Measurements from ENCODE around the gene LASP1.

Gene LASP1

GRCh38 chr17:38919316-38920078, 49.6 kb downstream of the LASP1 start:
- Histone ChIP-seq H3K9ac (ENCODE audit: insufficient read length, low read depth) (no peak overlapping the region), H3K4me1 (ENCODE audit: insufficient read depth, insufficient read length) (peaks cover 14% of the 10 kb centered on the region), H3K36me3 (ENCODE audit: insufficient read depth, insufficient read length, low read length) (peaks cover 59% of the 10 kb centered on the region), H3K27me3 (ENCODE audit: insufficient read depth, insufficient read length) (no peaks in the 10 kb centered on the region), H3K9me3 (ENCODE audit: insufficient read depth, low read length) (no peaks in the 10 kb centered on the region), H3K4me3 (ENCODE audit: insufficient read length, low read depth) (no peak overlapping the region)
- no peak for DNase-seq (ENCODE audit: low read depth, low spot score)
- no peak for TF ChIP-seq SUZ12 (IDR thresholded peaks at IDR 0.05; ENCODE audit: extremely low read depth, insufficient read depth, insufficient read length)
- no peak for TF ChIP-seq YY1 (IDR thresholded peaks at IDR 0.05; ENCODE audit: insufficient read depth, insufficient read length)
- no peak for TF ChIP-seq ZNF274 (IDR thresholded peaks at IDR 0.05; ENCODE audit: low read depth, low read length)

GRCh38 chr17:38920374-38921291, 50.8 kb downstream of the LASP1 start:
- Histone ChIP-seq H3K4me3 (ENCODE audit: insufficient read length, low read depth) (no peak overlapping the region), H3K36me3 (ENCODE audit: insufficient read depth, insufficient read length, low read length) (peaks cover 48% of the 10 kb centered on the region), H3K27me3 (ENCODE audit: insufficient read depth, insufficient read length) (no peaks in the 10 kb centered on the region), H3K9me3 (ENCODE audit: insufficient read depth, low read length) (no peaks in the 10 kb centered on the region), H3K9ac (ENCODE audit: insufficient read length, low read depth) (no peak overlapping the region), H3K4me1 (ENCODE audit: insufficient read depth, insufficient read length) (peaks cover 17% of the 10 kb centered on the region)
- TF ChIP-seq SUZ12 (IDR thresholded peaks at IDR 0.05; ENCODE audit: extremely low read depth, insufficient read depth, insufficient read length) (no peak), ZNF274 (IDR thresholded peaks at IDR 0.05; ENCODE audit: low read depth, low read length) (no peak), YY1 (IDR thresholded peaks at IDR 0.05; ENCODE audit: insufficient read depth, insufficient read length) (no peak)
- DNase-seq (ENCODE audit: low read depth, low spot score) = no peak

- DNase-seq (ENCODE audit: low read depth, low spot score) = no peak
- no peaks in the 10 kb centered on the region for H3K27me3 ChIP-seq (ENCODE audit: insufficient read depth, insufficient read length)
- no peak overlapping the region for H3K9ac ChIP-seq (ENCODE audit: insufficient read length, low read depth)
- H3K4me1 ChIP-seq (ENCODE audit: insufficient read depth, insufficient read length) = peaks cover 17% of the 10 kb centered on the region
- H3K4me3 ChIP-seq (ENCODE audit: insufficient read length, low read depth) = no peak overlapping the region
- peaks cover 38% of the 10 kb centered on the region for H3K36me3 ChIP-seq (ENCODE audit: insufficient read depth, insufficient read length, low read length)
- TF ChIP-seq YY1 (IDR thresholded peaks at IDR 0.05; ENCODE audit: insufficient read depth, insufficient read length) (no peak), ZNF274 (IDR thresholded peaks at IDR 0.05; ENCODE audit: low read depth, low read length) (no peak), SUZ12 (IDR thresholded peaks at IDR 0.05; ENCODE audit: extremely low read depth, insufficient read depth, insufficient read length) (no peak)
- H3K9me3 ChIP-seq (ENCODE audit: insufficient read depth, low read length) = no peaks in the 10 kb centered on the region
Measured at GRCh38 chr17:38921756-38922411, 52.0 kb downstream of the LASP1 start.

- Histone ChIP-seq H3K36me3 (ENCODE audit: insufficient read depth, insufficient read length, low read length) (peaks cover 30% of the 10 kb centered on the region), H3K9me3 (ENCODE audit: insufficient read depth, low read length) (no peaks in the 10 kb centered on the region), H3K9ac (ENCODE audit: insufficient read length, low read depth) (no peak overlapping the region), H3K4me1 (ENCODE audit: insufficient read depth, insufficient read length) (peaks cover 17% of the 10 kb centered on the region), H3K4me3 (ENCODE audit: insufficient read length, low read depth) (no peak overlapping the region), H3K27me3 (ENCODE audit: insufficient read depth, insufficient read length) (no peaks in the 10 kb centered on the region)
- DNase-seq (ENCODE audit: low read depth, low spot score) = no peak
- TF ChIP-seq YY1 (IDR thresholded peaks at IDR 0.05; ENCODE audit: insufficient read depth, insufficient read length) = no peak
- TF ChIP-seq SUZ12 (IDR thresholded peaks at IDR 0.05; ENCODE audit: extremely low read depth, insufficient read depth, insufficient read length) = no peak
- no peak for TF ChIP-seq ZNF274 (IDR thresholded peaks at IDR 0.05; ENCODE audit: low read depth, low read length)
Measured at GRCh38 chr17:38922538-38923297, 52.9 kb downstream of the LASP1 start.

- Histone ChIP-seq H3K9me3 (ENCODE audit: insufficient read depth, low read length) (no peaks in the 10 kb centered on the region), H3K36me3 (ENCODE audit: insufficient read depth, insufficient read length, low read length) (peaks cover 4% of the 10 kb centered on the region), H3K4me3 (ENCODE audit: insufficient read length, low read depth) (peak within 1 kb of the TSS; percentile 47), H3K4me1 (ENCODE audit: insufficient read depth, insufficient read length) (peaks cover 13% of the 10 kb centered on the region), H3K9ac (ENCODE audit: insufficient read length, low read depth) (peak within 1 kb of the TSS; percentile 83), H3K27me3 (ENCODE audit: insufficient read depth, insufficient read length) (no peaks in the 10 kb centered on the region)
- TF ChIP-seq SUZ12 (IDR thresholded peaks at IDR 0.05; ENCODE audit: extremely low read depth, insufficient read depth, insufficient read length) (no peak), YY1 (IDR thresholded peaks at IDR 0.05; ENCODE audit: insufficient read depth, insufficient read length) (peak; percentile 49), ZNF274 (IDR thresholded peaks at IDR 0.05; ENCODE audit: low read depth, low read length) (no peak)
- DNase-seq (ENCODE audit: low read depth, low spot score) = no peak
Measured at GRCh38 chr17:38925263-38925995, 55.6 kb downstream of the LASP1 start, which contains the start of gene LASP1NB. Gene LASP1NB (plus strand): TSS chr17:38925614.

All from NT2/D1 (cell line).